Mononuclear cell (primary cell): ENCODE measurements around the gene FAM229A. TPM values are rescaled to one million over a fixed set of nuclear protein-coding genes. Genes with fewer than 3 reads are reported as not detected.
"Not testable (repeated sequence)": the region's sequence is repeated elsewhere in the genome, so short reads cannot be mapped to it uniquely, and the experiment has no call there.

ENCODE experiments used
- H3K27me3 ChIP-seq: 2 replicates; pipeline ENCODE4 v1.6.0; 2011; ENCODE audit warnings: low read length, control low read depth; ENCODE audit not compliant: insufficient read depth
- H3K4me1 ChIP-seq: 2 replicates; pipeline ENCODE4 v1.5.1; 2011; ENCODE audit warnings: mild to moderate bottlenecking, low read length, control low read depth; ENCODE audit not compliant: insufficient read depth
- H3K4me3 ChIP-seq: 2 replicates; pipeline ENCODE4 v1.5.1; 2011; ENCODE audit warnings: mild to moderate bottlenecking, low read length, moderate library complexity
- H3K9me3 ChIP-seq: 2 replicates; pipeline ENCODE4 v1.5.1; 2011; ENCODE audit warnings: low read depth, mild to moderate bottlenecking, control low read depth, low read length
- total RNA-seq: library from RNA; depleted of rRNA; stranded (reverse); fragments of >200 nt; gene quantifications from one replicate; pipeline ENCODE4 v1.2.3, GENCODE V29; 2012

The FAM229A gene
- total RNA-seq, 1 donor: 11.5 TPM

- no peaks in the 10 kb centered on the region for H3K9me3 ChIP-seq
- peaks cover 27% of the 10 kb centered on the region for H3K4me1 ChIP-seq
- H3K4me3 ChIP-seq: no peak overlapping the region
- no peaks in the 10 kb centered on the region for H3K27me3 ChIP-seq
These were observed 994 bp downstream of the FAM229A start for GRCh38 chr1:32361308-32361673.

GRCh38 chr1:32358435-32358834, 3.9 kb downstream of the FAM229A start:
- peaks cover 31% of the 10 kb centered on the region for H3K4me1 ChIP-seq
- H3K4me3 ChIP-seq: no peak overlapping the region
- no peaks in the 10 kb centered on the region for H3K9me3 ChIP-seq
- no peaks in the 10 kb centered on the region for H3K27me3 ChIP-seq

- H3K9me3 ChIP-seq: no peaks in the 10 kb centered on the region
- H3K4me1 ChIP-seq: peaks cover 37% of the 10 kb centered on the region
- H3K4me3 ChIP-seq: no peak overlapping the region
- no peaks in the 10 kb centered on the region for H3K27me3 ChIP-seq
These were observed 4.7 kb downstream of the FAM229A start for GRCh38 chr1:32357614-32358013.

GRCh38 chr1:32356478-32356877, 5.8 kb downstream of the FAM229A start:
- no peak overlapping the region for H3K4me3 ChIP-seq
- H3K9me3 ChIP-seq: no peaks in the 10 kb centered on the region
- H3K4me1 ChIP-seq: peaks cover 37% of the 10 kb centered on the region
- H3K27me3 ChIP-seq: no peaks in the 10 kb centered on the region

GRCh38 chr1:32355778-32356177, 6.5 kb downstream of the FAM229A start:
- H3K27me3 ChIP-seq: not testable (repeated sequence)
- peaks cover 39% of the 10 kb centered on the region for H3K4me1 ChIP-seq

GRCh38 chr1:32353886-32354570, 8.3 kb downstream of the FAM229A start:
- peaks cover 43% of the 10 kb centered on the region for H3K4me1 ChIP-seq
- H3K4me3 ChIP-seq: no peak overlapping the region
- no peaks in the 10 kb centered on the region for H3K9me3 ChIP-seq
- no peaks in the 10 kb centered on the region for H3K27me3 ChIP-seq

More at GRCh38 chr1:32355778-32356177, 6.5 kb downstream of the FAM229A start:
- H3K9me3 ChIP-seq, H3K4me3 ChIP-seq: not testable (repeated sequence)

GRCh38 chr1:32353431-32353830, 8.9 kb downstream of the FAM229A start:
- Histone ChIP-seq H3K27me3 (no peaks in the 10 kb centered on the region), H3K4me1 (peaks cover 49% of the 10 kb centered on the region), H3K4me3 (no peak overlapping the region), H3K9me3 (no peaks in the 10 kb centered on the region)

GRCh38 chr1:32352831-32353383, 9.4 kb downstream of the FAM229A start:
- H3K4me3 ChIP-seq: no peak overlapping the region
- no peaks in the 10 kb centered on the region for H3K27me3 ChIP-seq
- no peaks in the 10 kb centered on the region for H3K9me3 ChIP-seq
- peaks cover 52% of the 10 kb centered on the region for H3K4me1 ChIP-seq

- Histone ChIP-seq H3K4me3 (peak overlapping the region; percentile 48), H3K4me1 (peaks cover 52% of the 10 kb centered on the region), H3K27me3 (no peaks in the 10 kb centered on the region), H3K9me3 (no peaks in the 10 kb centered on the region)
These were observed 10.0 kb downstream of the FAM229A start for GRCh38 chr1:32352239-32352745.

- Histone ChIP-seq H3K27me3 (no peaks in the 10 kb centered on the region), H3K9me3 (no peaks in the 10 kb centered on the region), H3K4me1 (peaks cover 52% of the 10 kb centered on the region), H3K4me3 (peak overlapping the region; percentile 48)
These were observed 10.7 kb downstream of the FAM229A start for GRCh38 chr1:32351399-32352238.

GRCh38 chr1:32350785-32351398, 11.4 kb downstream of the FAM229A start:
- H3K4me1 ChIP-seq: peaks cover 52% of the 10 kb centered on the region

GRCh38 chr1:32349211-32349708, 13.0 kb downstream of the FAM229A start:
- no peaks in the 10 kb centered on the region for H3K9me3 ChIP-seq
- no peaks in the 10 kb centered on the region for H3K27me3 ChIP-seq
- peaks cover 61% of the 10 kb centered on the region for H3K4me1 ChIP-seq
- H3K4me3 ChIP-seq: no peak overlapping the region

More at GRCh38 chr1:32350785-32351398, 11.4 kb downstream of the FAM229A start:
- Histone ChIP-seq H3K4me3 (peak overlapping the region; percentile 48), H3K9me3 (no peaks in the 10 kb centered on the region), H3K27me3 (no peaks in the 10 kb centered on the region)

GRCh38 chr1:32346532-32347157, 15.6 kb downstream of the FAM229A start:
- H3K27me3 ChIP-seq: no peaks in the 10 kb centered on the region
- H3K4me1 ChIP-seq: peaks cover 39% of the 10 kb centered on the region
- H3K4me3 ChIP-seq: no peak overlapping the region
- no peaks in the 10 kb centered on the region for H3K9me3 ChIP-seq

GRCh38 chr1:32345289-32345827, 16.9 kb downstream of the FAM229A start:
- no peak overlapping the region for H3K4me3 ChIP-seq
- H3K27me3 ChIP-seq: no peaks in the 10 kb centered on the region
- peaks cover 32% of the 10 kb centered on the region for H3K4me1 ChIP-seq
- no peaks in the 10 kb centered on the region for H3K9me3 ChIP-seq
